Nephron progenitor cell (in vitro differentiated cells): ENCODE data around the gene SGMS1.

Experiments used
- DNase-seq: peaks from one replicate; pipeline ENCODE4 v3.0.0; 2021
- H3K27ac Mint-ChIP-seq: 2 replicates; pipeline ENCODE4 v1.8.0; 2021; ENCODE audit warnings: mild to moderate bottlenecking, moderate library complexity, mixed read lengths
- H3K27me3 Mint-ChIP-seq: 2 replicates; pipeline ENCODE4 v1.8.0; 2021; ENCODE audit warnings: mild to moderate bottlenecking, low read depth, mixed read lengths; ENCODE audit not compliant: poor library complexity
- H3K36me3 Mint-ChIP-seq: 2 replicates; pipeline ENCODE4 v1.8.0; 2021; ENCODE audit warnings: low read depth, mixed read lengths
- H3K4me1 Mint-ChIP-seq: 2 replicates; pipeline ENCODE4 v1.8.0; 2021; ENCODE audit warnings: mixed read lengths
- H3K4me3 Mint-ChIP-seq: 2 replicates; pipeline ENCODE4 v1.8.0; 2021; ENCODE audit warnings: mild to moderate bottlenecking, moderate library complexity, mixed read lengths
- H3K9me3 Mint-ChIP-seq: 2 replicates; pipeline ENCODE4 v1.8.0; 2021; ENCODE audit warnings: mild to moderate bottlenecking, moderate library complexity, mixed read lengths
- TF ChIP-seq, protein P1 (sequence below): fragments of 200-600 bp; sonication (generic); IDR thresholded peaks from 2 replicates; pipeline ENCODE4 v1.5.0; 2021; ENCODE audit warnings: antibody characterized with exemption

SGMS1 gene

GRCh38 chr10:50480054-50481007 is 143.4 kb downstream of the SGMS1 start:
- H3K36me3 Mint-ChIP-seq: peaks cover 16% of the 10 kb centered on the region
- no peak for DNase-seq
- TF ChIP-seq, protein P1, sequence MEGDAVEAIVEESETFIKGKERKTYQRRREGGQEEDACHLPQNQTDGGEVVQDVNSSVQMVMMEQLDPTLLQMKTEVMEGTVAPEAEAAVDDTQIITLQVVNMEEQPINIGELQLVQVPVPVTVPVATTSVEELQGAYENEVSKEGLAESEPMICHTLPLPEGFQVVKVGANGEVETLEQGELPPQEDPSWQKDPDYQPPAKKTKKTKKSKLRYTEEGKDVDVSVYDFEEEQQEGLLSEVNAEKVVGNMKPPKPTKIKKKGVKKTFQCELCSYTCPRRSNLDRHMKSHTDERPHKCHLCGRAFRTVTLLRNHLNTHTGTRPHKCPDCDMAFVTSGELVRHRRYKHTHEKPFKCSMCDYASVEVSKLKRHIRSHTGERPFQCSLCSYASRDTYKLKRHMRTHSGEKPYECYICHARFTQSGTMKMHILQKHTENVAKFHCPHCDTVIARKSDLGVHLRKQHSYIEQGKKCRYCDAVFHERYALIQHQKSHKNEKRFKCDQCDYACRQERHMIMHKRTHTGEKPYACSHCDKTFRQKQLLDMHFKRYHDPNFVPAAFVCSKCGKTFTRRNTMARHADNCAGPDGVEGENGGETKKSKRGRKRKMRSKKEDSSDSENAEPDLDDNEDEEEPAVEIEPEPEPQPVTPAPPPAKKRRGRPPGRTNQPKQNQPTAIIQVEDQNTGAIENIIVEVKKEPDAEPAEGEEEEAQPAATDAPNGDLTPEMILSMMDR: no peak
- H3K27me3 Mint-ChIP-seq: peaks cover 6% of the 10 kb centered on the region
- peaks cover 36% of the 10 kb centered on the region for H3K9me3 Mint-ChIP-seq
- H3K4me3 Mint-ChIP-seq: no peak overlapping the region
- H3K27ac Mint-ChIP-seq: no peak overlapping the region
- no peaks in the 10 kb centered on the region for H3K4me1 Mint-ChIP-seq

- H3K27me3 Mint-ChIP-seq: peaks cover 3% of the 10 kb centered on the region
- no peak overlapping the region for H3K27ac Mint-ChIP-seq
- H3K4me3 Mint-ChIP-seq: no peak overlapping the region
- H3K36me3 Mint-ChIP-seq: no peaks in the 10 kb centered on the region
- H3K4me1 Mint-ChIP-seq: no peaks in the 10 kb centered on the region
- TF ChIP-seq, protein P1: no peak
- peaks cover 11% of the 10 kb centered on the region for H3K9me3 Mint-ChIP-seq
- DNase-seq: no peak
Observed at GRCh38 chr10:50477287-50478203, 146.2 kb downstream of the SGMS1 start.

DNA sequence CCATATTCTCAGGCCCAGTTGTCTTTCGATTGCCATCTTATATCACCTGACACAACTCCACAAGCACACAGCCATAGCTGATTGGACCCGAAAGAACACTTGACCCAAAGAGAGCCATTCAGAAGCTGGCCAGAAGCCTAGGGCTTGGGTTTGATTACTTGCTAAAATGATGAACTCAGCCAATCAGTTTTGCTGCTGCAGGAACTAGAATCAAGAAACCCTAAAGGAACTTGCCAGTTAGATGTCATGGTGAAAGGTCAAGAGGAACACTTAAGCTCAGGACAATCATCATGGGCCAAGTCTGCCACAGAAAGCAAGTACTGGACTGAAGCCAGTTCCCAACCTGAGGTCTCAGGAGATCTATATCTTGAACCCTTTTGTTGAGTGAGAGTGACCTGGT is 150.0 kb downstream of the SGMS1 start:
- Mint-ChIP-seq H3K27ac (no peak overlapping the region), H3K4me3 (no peak overlapping the region), H3K36me3 (no peaks in the 10 kb centered on the region), H3K4me1 (peaks cover 19% of the 10 kb centered on the region), H3K9me3 (peaks cover 10% of the 10 kb centered on the region), H3K27me3 (peaks cover 3% of the 10 kb centered on the region)
- DNase-seq: no peak
- TF ChIP-seq, protein P1: no peak

DNA sequence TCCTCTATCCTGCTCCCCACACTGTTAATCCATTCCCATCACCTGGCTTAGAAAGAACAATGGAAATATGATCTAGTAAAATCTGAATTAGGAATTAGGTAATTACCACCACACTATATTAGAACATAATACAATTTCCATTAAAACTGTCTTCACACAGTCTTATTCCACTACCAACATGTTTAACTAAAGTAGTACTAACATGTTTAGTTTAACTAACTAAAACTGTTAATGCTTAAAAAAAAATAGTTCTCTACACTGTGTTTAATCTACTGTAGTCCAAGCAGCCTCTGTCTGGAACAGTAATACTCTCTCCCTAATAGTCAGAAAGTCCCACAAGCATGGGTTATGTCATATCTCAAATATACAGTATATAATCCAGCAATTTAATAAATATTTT is 150.8 kb downstream of the SGMS1 start:
- Mint-ChIP-seq H3K27ac (no peak overlapping the region), H3K9me3 (peaks cover 10% of the 10 kb centered on the region), H3K27me3 (peaks cover 3% of the 10 kb centered on the region), H3K36me3 (no peaks in the 10 kb centered on the region), H3K4me1 (peaks cover 19% of the 10 kb centered on the region), H3K4me3 (no peak overlapping the region)
- TF ChIP-seq, protein P1: no peak
- DNase-seq: no peak

- H3K9me3 Mint-ChIP-seq: no peaks in the 10 kb centered on the region
- no peaks in the 10 kb centered on the region for H3K27me3 Mint-ChIP-seq
- TF ChIP-seq, protein P1: no peak
- H3K4me1 Mint-ChIP-seq: peaks cover 19% of the 10 kb centered on the region
- DNase-seq: no peak
- H3K4me3 Mint-ChIP-seq: no peak overlapping the region
- H3K36me3 Mint-ChIP-seq: no peaks in the 10 kb centered on the region
- H3K27ac Mint-ChIP-seq: no peak overlapping the region
Observed at GRCh38 chr10:50471583-50471975, 152.2 kb downstream of the SGMS1 start.
